Stimulated activated CD8-positive, alpha-beta memory T cell treated with anti-CD3 and anti-CD28 coated beads, Interleukin-15, amount 100 ng/mL, for 1 hour (primary cell): ENCODE measurements around the gene SQOR.

Experiments used
- DNase-seq: peaks from one replicate; pipeline ENCODE4 v3.0.0-alpha.2; 2020; ENCODE audit warnings: low read depth

SQOR gene

GRCh38 chr15:45634432-45635190 lies at the start of gene SQOR:
Gene SQOR, plus strand, starts transcription at chr15:45635029. Its CDS starts 23,895 bp downstream, at chr15:45658924.
- DNase-seq: peak; percentile 34

GRCh38 chr15:45585069-45585791 lies 49.6 kb upstream of the SQOR start:
- no peak for DNase-seq

- no peak for DNase-seq
Measured at GRCh38 chr15:45586125-45586524, 48.7 kb upstream of the SQOR start.

GRCh38 chr15:45586601-45587094 lies 48.2 kb upstream of the SQOR start:
- no peak for DNase-seq

GRCh38 chr15:45587095-45587862 lies 47.5 kb upstream of the SQOR start, which contains the start of gene BLOC1S6:
Gene BLOC1S6, plus strand, starts transcription at chr15:45587379. Its CDS starts 65 bp downstream, at chr15:45587444.
- DNase-seq: peak; percentile 77

- DNase-seq: no peak
Measured at GRCh38 chr15:45587863-45588170, 47.0 kb upstream of the SQOR start.

- DNase-seq: no peak
Measured at GRCh38 chr15:45588219-45588875, 46.5 kb upstream of the SQOR start.

GRCh38 chr15:45589256-45589655 lies 45.6 kb upstream of the SQOR start:
- no peak for DNase-seq

GRCh38 chr15:45594319-45594718 lies 40.5 kb upstream of the SQOR start:
- DNase-seq: no peak

GRCh38 chr15:45594835-45595530 lies 39.8 kb upstream of the SQOR start:
- no peak for DNase-seq

GRCh38 chr15:45603881-45604280 lies 30.9 kb upstream of the SQOR start:
- no peak for DNase-seq

GRCh38 chr15:45604326-45604725 lies 30.5 kb upstream of the SQOR start:
- no peak for DNase-seq

GRCh38 chr15:45606413-45606812 lies 28.4 kb upstream of the SQOR start:
- DNase-seq: no peak

- DNase-seq: no peak
Measured at GRCh38 chr15:45606841-45607240, 28.0 kb upstream of the SQOR start.

GRCh38 chr15:45611305-45611704 lies 23.5 kb upstream of the SQOR start:
- DNase-seq: no peak

- no peak for DNase-seq
Measured at GRCh38 chr15:45612790-45613415, 21.9 kb upstream of the SQOR start.

GRCh38 chr15:45616901-45617323 lies 17.9 kb upstream of the SQOR start:
- DNase-seq: no peak

GRCh38 chr15:45618813-45619212 lies 16.0 kb upstream of the SQOR start:
- no peak for DNase-seq

- no peak for DNase-seq
Measured at GRCh38 chr15:45628136-45628535, 6.7 kb upstream of the SQOR start.

- DNase-seq: no peak
Measured at GRCh38 chr15:45630917-45631691, 3.7 kb upstream of the SQOR start.
